ENCODE results near the gene EPHB3. TPM values are rescaled to one million over a fixed set of nuclear protein-coding genes. Genes with fewer than 3 reads are reported as not detected.

Gene EPHB3
- polyA plus RNA-seq, 1 experiment, result 3.3 TPM

DNA sequence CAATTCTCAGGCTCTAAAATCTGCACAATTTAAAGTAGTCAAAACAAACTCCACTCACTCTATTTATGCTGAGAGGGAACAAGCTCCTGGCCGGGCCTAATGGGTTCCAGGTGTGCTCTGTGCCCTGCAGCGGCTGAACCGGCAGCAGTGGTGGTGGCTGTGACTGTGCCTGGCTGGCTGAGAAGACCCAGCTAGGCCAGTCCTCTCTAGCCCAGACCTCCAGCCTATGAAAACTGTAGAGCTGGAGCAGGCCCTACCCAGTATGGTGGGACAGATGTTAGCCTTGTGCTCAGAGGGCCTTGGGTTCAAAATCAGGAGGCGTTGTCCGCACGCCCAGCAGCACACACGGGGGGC lies 37.0 kb downstream of the EPHB3 start:
- DNase-seq (ENCODE audit: low read depth), result no peak
- CTCF ChIA-PET, result no interaction called here

DNA sequence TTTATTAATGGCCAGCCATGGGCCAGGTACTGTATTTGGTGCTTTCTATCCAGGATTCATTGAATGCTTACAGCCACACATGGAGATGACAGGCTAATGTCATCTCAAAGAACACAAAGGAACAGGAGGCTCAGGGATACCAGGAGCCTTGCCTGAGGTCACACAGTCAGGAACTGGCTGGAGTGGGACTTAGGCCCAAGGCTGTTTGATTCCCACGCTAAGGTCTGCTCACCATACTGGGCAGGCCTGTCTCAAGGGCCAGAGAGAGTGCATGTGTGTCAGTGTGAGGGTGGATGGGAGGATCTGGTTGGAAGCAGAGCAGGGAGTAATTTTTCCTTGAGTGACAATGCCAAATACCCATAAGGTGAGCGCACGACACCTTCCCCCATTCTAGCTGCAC lies 37.6 kb downstream of the EPHB3 start:
- TF ChIP-seq, protein P1, sequence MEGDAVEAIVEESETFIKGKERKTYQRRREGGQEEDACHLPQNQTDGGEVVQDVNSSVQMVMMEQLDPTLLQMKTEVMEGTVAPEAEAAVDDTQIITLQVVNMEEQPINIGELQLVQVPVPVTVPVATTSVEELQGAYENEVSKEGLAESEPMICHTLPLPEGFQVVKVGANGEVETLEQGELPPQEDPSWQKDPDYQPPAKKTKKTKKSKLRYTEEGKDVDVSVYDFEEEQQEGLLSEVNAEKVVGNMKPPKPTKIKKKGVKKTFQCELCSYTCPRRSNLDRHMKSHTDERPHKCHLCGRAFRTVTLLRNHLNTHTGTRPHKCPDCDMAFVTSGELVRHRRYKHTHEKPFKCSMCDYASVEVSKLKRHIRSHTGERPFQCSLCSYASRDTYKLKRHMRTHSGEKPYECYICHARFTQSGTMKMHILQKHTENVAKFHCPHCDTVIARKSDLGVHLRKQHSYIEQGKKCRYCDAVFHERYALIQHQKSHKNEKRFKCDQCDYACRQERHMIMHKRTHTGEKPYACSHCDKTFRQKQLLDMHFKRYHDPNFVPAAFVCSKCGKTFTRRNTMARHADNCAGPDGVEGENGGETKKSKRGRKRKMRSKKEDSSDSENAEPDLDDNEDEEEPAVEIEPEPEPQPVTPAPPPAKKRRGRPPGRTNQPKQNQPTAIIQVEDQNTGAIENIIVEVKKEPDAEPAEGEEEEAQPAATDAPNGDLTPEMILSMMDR (IDR thresholded peaks at IDR 0.05; ENCODE audit: insufficient read depth, low read depth, low read length), result no peak
- Histone ChIP-seq H3K27me3 (ENCODE audit: control insufficient read depth, insufficient read depth, low read length) (peaks cover 16% of the 10 kb centered on the region), H3K4me3 (ENCODE audit: low read depth, low read length) (no peak overlapping the region), H3K36me3 (ENCODE audit: control insufficient read depth, insufficient read depth, low read length) (no peaks in the 10 kb centered on the region)
- ChIA-PET CTCF (interaction anchor here (1.1 kb wide), 1 partner anchor 128 kb away, joined by 3 read pairs; no protein-coding TSS in a partner anchor), POLR2A (no interaction called here)
- DNase-seq (ENCODE audit: low read depth), result no peak

More for the DNA sequence above, 37.0 kb downstream of the EPHB3 start:
- TF ChIP-seq, protein P1 (IDR thresholded peaks at IDR 0.05; ENCODE audit: insufficient read depth, low read depth, low read length), result no peak
- Histone ChIP-seq H3K4me3 (ENCODE audit: low read depth, low read length) (no peak overlapping the region), H3K27me3 (ENCODE audit: control insufficient read depth, insufficient read depth, low read length) (peaks cover 10% of the 10 kb centered on the region), H3K36me3 (ENCODE audit: control insufficient read depth, insufficient read depth, low read length) (no peaks in the 10 kb centered on the region)
- POLR2A ChIA-PET, result no interaction called here

DNA sequence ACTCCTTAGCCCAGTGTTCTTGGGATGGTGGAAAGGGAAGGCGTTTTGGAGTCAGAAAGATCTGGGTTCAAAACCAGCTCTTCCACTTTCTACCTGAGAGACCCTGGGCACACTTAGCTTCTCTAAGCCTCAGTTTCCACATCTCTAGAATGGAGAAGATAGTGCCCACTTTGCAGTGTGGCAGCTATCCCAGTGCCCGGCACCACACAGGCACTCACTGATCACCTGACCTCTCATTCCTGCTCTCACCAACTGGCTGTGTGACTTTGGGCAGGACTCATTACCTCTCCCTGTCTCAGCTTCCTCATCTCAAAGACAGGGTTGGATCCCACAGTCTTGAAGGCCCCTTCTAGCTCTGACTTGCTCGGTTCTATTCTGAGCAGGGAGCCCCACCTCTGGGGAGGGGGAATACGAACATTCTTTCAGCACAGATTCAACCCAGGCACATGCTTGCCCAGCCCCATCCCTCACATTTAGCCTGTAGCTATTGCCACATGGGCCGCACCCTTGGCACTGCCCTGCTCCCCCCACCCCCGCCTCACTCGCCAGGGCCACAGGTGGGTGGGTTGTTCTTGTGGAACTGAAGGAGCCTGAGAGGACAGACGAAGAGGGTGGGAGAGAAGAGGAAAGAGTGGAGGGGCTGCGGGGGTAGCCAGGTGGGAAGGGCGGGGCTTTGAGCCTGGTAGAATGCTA lies 39.2 kb downstream of the EPHB3 start:
- H3K4me3 ChIP-seq (ENCODE audit: low read depth, low read length), result no peak overlapping the region
- TF ChIP-seq, protein P1 (IDR thresholded peaks at IDR 0.05; ENCODE audit: insufficient read depth, low read depth, low read length), result no peak
- H3K36me3 ChIP-seq (ENCODE audit: control insufficient read depth, insufficient read depth, low read length), result no peaks in the 10 kb centered on the region
- ChIA-PET CTCF (interaction anchor here (0.9 to 2.8 kb wide), 2 partner anchors 9 to 40 kb away, joined by 4 to 10 read pairs; partner anchors contain the start of gene EPHB3), POLR2A (no interaction called here)
- peaks cover 23% of the 10 kb centered on the region for H3K27me3 ChIP-seq (ENCODE audit: control insufficient read depth, insufficient read depth, low read length)
- DNase-seq (ENCODE audit: low read depth), result no peak

DNA sequence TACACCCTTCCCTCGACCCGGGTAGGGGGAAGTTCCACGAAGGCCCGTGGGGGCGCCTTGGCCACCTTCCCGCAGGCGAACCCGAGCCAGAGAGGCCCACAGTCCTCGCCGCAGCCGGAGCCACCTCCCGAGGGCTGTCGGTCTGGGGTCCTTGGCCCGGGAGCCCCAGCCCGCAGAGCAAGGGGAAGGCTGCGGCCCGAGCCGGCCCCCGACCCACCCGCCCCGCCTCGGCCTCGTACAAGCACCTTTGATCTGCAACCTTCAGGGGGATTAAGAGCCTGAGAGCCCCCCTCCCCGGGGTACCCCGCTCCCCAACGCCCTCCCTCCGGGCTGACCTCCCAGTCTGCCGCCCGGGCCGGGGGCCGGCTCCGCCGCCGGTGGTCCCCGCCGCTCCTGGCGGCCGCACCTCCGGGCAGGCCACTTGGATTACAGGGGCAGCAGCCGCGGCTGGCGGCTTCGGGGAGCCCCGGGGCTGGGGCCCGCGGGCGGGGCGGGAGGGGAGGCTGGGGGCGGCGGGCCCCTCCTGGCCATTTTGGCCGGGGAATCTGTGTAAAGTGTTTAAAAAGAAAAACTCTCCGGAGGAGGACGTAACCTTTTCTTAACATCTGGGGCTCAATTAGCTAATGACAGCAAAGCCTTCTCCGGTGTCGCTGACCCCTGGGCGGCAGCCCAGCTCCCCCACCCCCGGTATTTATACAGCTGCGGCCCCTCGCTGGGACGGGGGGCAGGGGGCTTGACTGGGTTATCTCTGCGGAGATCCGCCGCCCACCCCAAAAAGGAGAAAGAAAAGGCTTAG lies 40.2 kb downstream of the EPHB3 start:
- DNase-seq (ENCODE audit: low read depth), result no peak
- CTCF ChIA-PET, result interaction anchor here (0.9 to 2.8 kb wide), 2 partner anchors 10 to 41 kb away, joined by 4 to 10 read pairs; partner anchors contain the start of gene EPHB3
- peaks cover 26% of the 10 kb centered on the region for H3K27me3 ChIP-seq (ENCODE audit: control insufficient read depth, insufficient read depth, low read length)
- H3K4me3 ChIP-seq (ENCODE audit: low read depth, low read length), result no peak overlapping the region
- no peaks in the 10 kb centered on the region for H3K36me3 ChIP-seq (ENCODE audit: control insufficient read depth, insufficient read depth, low read length)
- TF ChIP-seq, protein P1 (IDR thresholded peaks at IDR 0.05; ENCODE audit: insufficient read depth, low read depth, low read length), result no peak
- POLR2A ChIA-PET, result no interaction called here

All from BJ (cell line).